GM23248 (cell line): ENCODE data around the gene INPP5D.

Source experiments
- EZH2 ChIP-seq: fragments of 200-600 bp; sonication (generic); IDR thresholded peaks from 2 replicates; pipeline ENCODE4 v1.6.1; 2018; ENCODE audit warnings: antibody characterized with exemption, mild to moderate bottlenecking; ENCODE audit not compliant: insufficient read depth, poor library complexity, severe bottlenecking
- EZH2phosphoT487 ChIP-seq: fragments of 200-600 bp; sonication (generic); IDR thresholded peaks from 2 replicates; pipeline ENCODE4 v1.6.1; 2018; ENCODE audit warnings: antibody characterized with exemption, moderate library complexity, mild to moderate bottlenecking, low read depth; ENCODE audit not compliant: insufficient read depth

DNA sequence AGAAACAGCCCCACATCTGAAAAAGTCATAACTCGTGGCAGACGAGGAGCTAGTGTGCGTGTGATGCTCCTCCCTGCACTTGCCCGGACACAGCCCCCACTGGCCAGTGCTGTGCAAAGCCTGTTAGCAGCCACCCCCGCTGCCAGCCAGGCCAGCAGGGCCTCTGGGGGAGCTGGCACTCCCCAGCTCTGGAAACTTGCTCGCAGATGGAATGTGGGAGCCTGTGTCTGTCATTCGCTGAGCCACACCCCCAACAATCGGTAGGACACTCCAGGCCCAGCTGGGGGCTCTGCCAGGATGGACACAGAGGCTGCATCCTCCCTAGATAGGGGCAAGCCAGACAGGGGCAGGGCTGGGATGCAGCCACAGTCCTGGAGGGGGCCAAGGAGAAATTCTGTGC is 128.9 kb downstream of the INPP5D start:
- TF ChIP-seq EZH2 (no peak), EZH2phosphoT487 (no peak)
